Thoracic aorta (tissue), 2 donors: ENCODE measurements around the gene AK1. TPM values are rescaled to one million over a fixed set of nuclear protein-coding genes. Genes with fewer than 3 reads are reported as not detected.

Experiments
- ATAC-seq: fragments of 150-250 bp; one replicate; pipeline ENCODE4 v1.8.0; 2017; ENCODE audit warnings: low read depth; ENCODE audit not compliant: insufficient number of reproducible peaks, low FRiP score
- DNase-seq: peaks from one replicate; pipeline ENCODE4 v3.0.0-alpha.2; 2020; ENCODE audit warnings: low spot score
- H3K27ac ChIP-seq, 2 donors: fragments of 200-600 bp; sonication (generic); 1 replicate in 1 of 2; 2 replicates in 1 of 2; pipeline ENCODE4 v1.5.1; 2016; ENCODE audit warnings: mild to moderate bottlenecking in 2 of 2, moderate library complexity in 2 of 2
- H3K27me3 ChIP-seq: fragments of 200-600 bp; sonication (generic); replicated peaks from 2 replicates; pipeline ENCODE4 v1.6.0; 2016; ENCODE audit warnings: mild to moderate bottlenecking; ENCODE audit not compliant: insufficient read depth
- H3K36me3 ChIP-seq: fragments of 200-600 bp; sonication (generic); one replicate; pipeline ENCODE4 v1.5.1; 2016
- H3K4me1 ChIP-seq, 2 donors: fragments of 200-600 bp; sonication (generic); 1 replicate in 1 of 2; 2 replicates in 1 of 2; pipeline versions ENCODE4 v1.5.1 to v1.6.0; 2016; ENCODE audit warnings: low read depth in 2 of 2, mild to moderate bottlenecking in 1 of 2; ENCODE audit not compliant: control insufficient read depth in 1 of 2
- H3K4me3 ChIP-seq: fragments of 200-600 bp; sonication (generic); 2 replicates; pipeline ENCODE4 v1.5.1; 2016; ENCODE audit warnings: mild to moderate bottlenecking
- H3K9me3 ChIP-seq: fragments of 200-600 bp; sonication (generic); 2 replicates; pipeline ENCODE4 v1.5.1; 2016
- total RNA-seq, 2 donors: library from RNA; depleted of rRNA; stranded (reverse); fragments of >200 nt; gene quantifications; one replicate each; pipeline versions ENCODE4 v1.1.0 to v1.2.3, GENCODE V29; 2016
- TF ChIP-seq, protein P1 (sequence below): fragments of 200-600 bp; sonication (generic); IDR thresholded peaks from one replicate; pipeline ENCODE4 v1.5.1; 2019; ENCODE audit warnings: antibody characterized with exemption

Gene AK1
- total RNA-seq, 2 donors from 2014 or later, result 35.1 to 77.7 TPM

DNA sequence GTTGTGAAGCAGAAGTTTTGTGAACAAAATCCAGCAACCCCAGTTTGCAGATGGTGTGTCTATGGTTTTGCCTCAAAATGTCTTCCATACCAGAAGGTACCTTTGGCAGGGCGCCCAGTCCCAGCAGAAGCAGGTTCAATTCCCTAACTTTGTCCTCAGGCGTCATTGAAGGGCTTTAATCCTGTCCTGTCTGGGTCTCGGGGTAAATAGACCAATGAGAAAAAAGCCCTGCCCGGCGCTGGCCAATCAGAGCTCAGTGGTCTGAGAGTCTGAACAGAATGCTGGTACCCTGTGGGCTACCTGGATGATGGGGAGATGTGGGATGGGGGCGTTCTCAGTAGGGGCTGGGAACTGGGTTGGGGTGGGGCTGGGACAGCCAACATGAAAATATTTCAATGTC lies 45.6 kb upstream of the AK1 start:
- no peak for ATAC-seq
- Histone ChIP-seq H3K36me3 (no peaks in the 10 kb centered on the region), H3K9me3 (no peaks in the 10 kb centered on the region), H3K4me1 (peaks cover 20 to 38% of the 10 kb centered on the region in 2 donors), H3K27ac (no peak overlapping the region), H3K27me3 (no peaks in the 10 kb centered on the region), H3K4me3 (no peak overlapping the region)
- TF ChIP-seq, protein P1, sequence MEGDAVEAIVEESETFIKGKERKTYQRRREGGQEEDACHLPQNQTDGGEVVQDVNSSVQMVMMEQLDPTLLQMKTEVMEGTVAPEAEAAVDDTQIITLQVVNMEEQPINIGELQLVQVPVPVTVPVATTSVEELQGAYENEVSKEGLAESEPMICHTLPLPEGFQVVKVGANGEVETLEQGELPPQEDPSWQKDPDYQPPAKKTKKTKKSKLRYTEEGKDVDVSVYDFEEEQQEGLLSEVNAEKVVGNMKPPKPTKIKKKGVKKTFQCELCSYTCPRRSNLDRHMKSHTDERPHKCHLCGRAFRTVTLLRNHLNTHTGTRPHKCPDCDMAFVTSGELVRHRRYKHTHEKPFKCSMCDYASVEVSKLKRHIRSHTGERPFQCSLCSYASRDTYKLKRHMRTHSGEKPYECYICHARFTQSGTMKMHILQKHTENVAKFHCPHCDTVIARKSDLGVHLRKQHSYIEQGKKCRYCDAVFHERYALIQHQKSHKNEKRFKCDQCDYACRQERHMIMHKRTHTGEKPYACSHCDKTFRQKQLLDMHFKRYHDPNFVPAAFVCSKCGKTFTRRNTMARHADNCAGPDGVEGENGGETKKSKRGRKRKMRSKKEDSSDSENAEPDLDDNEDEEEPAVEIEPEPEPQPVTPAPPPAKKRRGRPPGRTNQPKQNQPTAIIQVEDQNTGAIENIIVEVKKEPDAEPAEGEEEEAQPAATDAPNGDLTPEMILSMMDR, result no peak
- DNase-seq, result no peak

DNA sequence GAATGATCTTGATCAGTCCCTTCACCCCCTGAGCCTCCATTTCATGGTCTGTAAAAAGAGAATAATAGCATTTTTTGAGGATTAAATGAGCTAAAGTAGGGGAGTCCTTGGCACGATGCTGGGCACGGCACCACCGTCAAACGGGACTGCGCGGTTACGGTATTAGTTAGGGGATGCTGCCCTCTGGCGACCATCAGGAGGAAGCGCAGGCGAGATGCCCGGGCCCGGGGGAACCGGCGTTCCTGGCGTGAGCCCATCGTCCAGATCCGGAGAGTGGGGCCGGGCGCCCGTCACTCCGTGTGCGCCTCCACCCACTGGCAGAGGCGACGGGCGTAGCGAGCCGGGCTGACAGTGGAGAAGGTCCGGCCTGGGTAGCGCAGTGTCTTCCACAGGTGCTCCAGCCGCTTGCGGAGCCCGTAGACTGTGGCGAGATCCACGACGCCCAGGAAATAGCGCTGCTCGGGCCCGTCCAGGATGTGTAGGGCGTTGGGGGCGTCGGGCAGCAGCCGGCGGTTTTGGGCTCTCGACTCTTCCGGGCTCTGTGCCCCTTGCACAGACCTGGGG lies 44.2 kb upstream of the AK1 start:
- no peaks in the 10 kb centered on the region for H3K27me3 ChIP-seq
- DNase-seq (no peak), ATAC-seq (no peak)
- peak overlapping the region; percentile 29 for H3K4me3 ChIP-seq
- no peaks in the 10 kb centered on the region for H3K36me3 ChIP-seq
- no peak overlapping the region for H3K27ac ChIP-seq
- H3K9me3 ChIP-seq, result no peaks in the 10 kb centered on the region
- TF ChIP-seq, protein P1, result peak; percentile 99
- peaks cover 21 to 41% of the 10 kb centered on the region in 2 donors for H3K4me1 ChIP-seq

GRCh38 chr9:127920794-127921193 lies 43.3 kb upstream of the AK1 start:
- Histone ChIP-seq H3K36me3 (no peaks in the 10 kb centered on the region), H3K27me3 (no peaks in the 10 kb centered on the region), H3K9me3 (no peaks in the 10 kb centered on the region), H3K27ac (no peak overlapping the region), H3K4me1 (peaks cover 21 to 46% of the 10 kb centered on the region in 2 donors), H3K4me3 (no peak overlapping the region)
- TF ChIP-seq, protein P1, result no peak
- ATAC-seq (no peak), DNase-seq (no peak)

DNA sequence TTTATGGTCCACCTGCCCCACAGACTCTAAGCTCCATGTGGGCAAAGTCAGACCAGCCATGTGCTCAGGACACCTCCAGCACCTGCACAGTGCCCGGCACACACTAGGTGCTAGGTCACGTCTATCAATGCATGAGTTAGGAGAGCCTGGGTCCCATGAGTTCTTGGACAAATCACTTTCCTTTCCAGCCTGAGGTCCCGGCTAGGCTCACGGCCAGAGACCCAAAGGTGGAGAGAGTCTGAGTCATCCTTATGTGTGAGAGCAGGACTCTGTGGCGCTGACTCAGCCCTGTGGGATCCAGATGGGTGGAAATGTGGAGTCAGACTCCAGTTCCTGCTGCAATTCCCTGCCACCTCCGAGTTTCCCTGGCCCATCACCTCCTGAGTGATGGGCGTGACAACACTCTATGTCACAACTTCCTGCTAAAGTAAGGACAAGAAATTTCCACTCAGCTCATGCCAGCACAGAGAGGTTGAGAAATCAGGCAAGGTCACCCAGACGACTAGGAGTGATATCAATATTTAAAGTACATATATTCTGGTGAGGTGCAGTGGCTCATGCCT lies 41.9 kb upstream of the AK1 start:
- TF ChIP-seq, protein P1, result no peak
- Histone ChIP-seq H3K27ac (peak overlapping the region; percentile 52 to 62), H3K9me3 (no peaks in the 10 kb centered on the region), H3K36me3 (no peaks in the 10 kb centered on the region), H3K4me3 (no peak overlapping the region), H3K27me3 (no peaks in the 10 kb centered on the region), H3K4me1 (peaks cover 27 to 61% of the 10 kb centered on the region in 2 donors)
- DNase-seq (peak; percentile 95), ATAC-seq (peak; percentile 61)

- ATAC-seq, result no peak
- Histone ChIP-seq H3K9me3 (no peaks in the 10 kb centered on the region), H3K4me1 (peaks cover 27 to 61% of the 10 kb centered on the region in 2 donors), H3K4me3 (no peak overlapping the region), H3K27me3 (no peaks in the 10 kb centered on the region), H3K27ac (peak overlapping the region; percentile 52 to 62), H3K36me3 (no peaks in the 10 kb centered on the region)
- TF ChIP-seq, protein P1, result no peak
- DNase-seq, result no peak
Measured at GRCh38 chr9:127918183-127919107, 41.0 kb upstream of the AK1 start.
